ENCODE measurements around the gene CALN1.
"Not testable (repeated sequence)": the region's sequence is repeated elsewhere in the genome, so short reads cannot be mapped to it uniquely, and the experiment has no call there.

The CALN1 gene

DNA sequence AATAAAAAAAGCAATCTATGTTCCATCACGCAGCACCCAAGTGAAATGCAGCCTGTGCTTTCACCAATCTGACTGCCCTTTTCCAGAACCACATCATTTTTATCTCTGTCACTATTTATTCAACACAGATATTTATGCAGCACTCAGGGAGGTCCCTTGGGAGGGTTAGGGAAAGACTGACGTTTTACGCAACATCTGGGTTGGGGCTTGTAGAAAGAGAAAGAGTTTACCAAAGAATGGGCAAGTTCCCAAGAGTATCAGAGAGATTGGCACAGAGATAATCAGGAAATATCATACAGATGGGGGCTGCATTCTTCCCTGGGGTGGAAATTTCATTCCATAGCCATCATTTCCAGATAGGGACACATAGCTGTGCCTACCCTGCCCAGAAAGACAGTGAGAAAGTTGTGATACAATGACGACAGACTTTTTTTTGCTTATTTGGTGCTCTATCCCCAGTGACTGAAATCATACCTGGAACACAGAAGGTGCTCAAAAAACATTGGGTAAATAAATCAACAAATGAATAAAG lies 474.2 kb downstream of the CALN1 start:
- no peak for DNase-seq

DNA sequence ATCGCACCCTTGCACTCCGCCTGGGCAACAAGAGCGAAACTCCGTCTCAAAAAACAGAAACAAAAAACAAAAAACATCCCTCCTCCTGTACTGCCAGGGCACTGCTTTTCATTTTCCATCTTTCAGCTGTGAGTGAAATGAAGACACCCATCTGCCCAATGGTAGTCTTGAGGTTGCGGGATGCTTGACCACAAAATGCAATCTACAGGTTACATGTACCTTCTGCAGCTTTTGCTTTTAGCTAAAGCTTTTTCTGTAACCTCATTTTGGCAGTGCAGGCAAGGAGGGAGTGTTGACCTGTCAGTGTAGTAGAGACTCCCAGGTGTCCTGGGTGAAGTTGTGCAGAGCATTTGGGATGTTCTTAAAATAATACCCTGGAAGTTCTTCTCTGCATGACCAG lies 476.5 kb downstream of the CALN1 start:
- no peak for DNase-seq

DNA sequence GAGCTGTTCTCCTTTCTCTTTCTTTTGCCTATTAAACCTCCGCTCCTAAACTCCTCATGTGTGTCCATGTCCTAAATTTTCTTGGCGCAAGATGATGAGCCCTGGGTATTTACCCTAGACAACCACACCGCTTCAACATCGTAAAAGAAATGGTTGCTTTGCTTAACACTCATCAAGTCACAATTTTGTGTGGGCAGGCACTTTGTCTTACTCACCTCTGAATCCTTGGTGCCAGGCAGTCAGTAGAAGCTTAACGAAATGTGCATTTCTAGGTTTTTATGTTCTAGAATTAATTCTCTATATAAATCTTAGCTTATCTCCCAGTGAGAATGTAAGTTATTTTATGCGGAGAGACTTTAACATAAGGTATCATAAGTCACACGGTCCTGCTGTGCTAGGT lies 478.7 kb downstream of the CALN1 start:
- DNase-seq, result no peak

DNA sequence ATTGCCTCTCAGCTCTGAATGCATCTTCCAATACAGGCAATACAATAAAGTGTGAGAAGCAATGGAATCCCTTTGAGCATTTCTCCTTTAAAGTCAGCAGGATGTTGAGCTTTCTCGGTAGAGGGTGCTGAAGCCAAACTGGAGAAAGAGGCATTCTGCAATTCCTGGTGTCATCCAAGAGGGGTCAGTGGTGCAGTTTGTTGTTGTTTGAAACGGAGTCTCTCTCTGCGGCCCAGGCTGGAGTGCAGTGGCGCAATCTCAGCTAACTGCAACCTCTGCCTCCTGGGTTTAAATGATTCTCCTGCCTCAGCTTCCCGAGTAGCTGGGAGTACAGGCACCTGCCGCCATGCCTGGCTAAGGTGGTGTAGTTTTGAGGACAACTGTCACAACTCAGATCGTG lies 486.5 kb downstream of the CALN1 start:
- DNase-seq, result peak in 1 of 2 donors; percentile 4

DNA sequence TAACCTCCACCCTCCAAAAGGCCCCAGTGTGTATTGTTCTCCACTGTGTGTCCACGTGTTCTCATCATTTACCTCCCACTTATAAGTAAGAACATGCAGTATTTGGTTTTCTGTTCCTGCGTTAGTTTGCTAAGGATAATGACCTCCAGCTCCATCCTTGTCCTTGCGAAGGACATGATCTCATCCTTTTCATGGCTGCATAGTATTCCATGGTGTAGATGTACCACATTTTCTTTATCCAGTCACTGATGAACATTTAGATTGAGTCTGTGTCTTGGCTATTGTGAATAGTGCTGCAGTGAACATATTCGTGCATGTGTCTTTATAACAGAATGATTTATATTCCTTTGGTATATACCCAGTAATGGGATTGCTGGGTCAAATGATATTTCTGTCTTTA lies 497.9 kb downstream of the CALN1 start:
- DNase-seq, result not testable (repeated sequence)

DNA sequence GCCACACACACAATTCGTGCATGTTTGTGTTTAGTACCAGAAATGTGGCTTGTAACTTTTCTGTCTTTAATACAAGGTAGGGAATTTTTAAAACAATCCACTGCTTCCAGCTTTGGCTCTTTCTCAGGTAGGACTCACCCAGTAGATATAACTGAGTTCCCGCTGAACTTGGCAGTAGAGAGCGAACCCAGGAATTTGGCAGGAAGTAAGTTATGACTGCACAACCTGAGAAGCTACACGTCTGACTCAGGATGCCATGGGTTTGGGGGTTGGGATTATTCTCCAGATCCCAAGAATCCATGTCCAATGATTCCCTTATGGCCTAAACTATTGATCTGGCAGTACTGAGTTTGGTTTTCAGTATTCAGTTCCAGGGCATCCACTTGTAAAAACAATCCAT lies 499.7 kb downstream of the CALN1 start:
- DNase-seq, result no peak

DNA sequence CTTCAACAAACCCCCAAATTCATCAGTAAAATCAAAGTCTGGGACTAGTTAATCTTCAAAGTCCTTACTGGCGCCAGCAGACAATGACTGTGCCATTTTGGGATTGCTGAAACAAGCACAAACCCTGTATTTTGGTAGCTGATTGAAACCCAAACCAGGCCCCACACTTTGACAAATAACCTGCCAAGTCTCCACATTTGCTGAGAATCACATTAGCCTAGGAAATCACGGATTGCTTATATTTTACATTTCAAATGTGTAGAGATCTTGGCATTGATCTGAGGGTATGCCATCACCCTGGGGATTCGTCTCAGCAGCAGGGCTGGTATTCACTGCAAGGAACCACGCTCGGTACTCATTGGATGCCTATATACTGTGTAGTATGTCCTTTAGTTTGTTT lies 501.1 kb downstream of the CALN1 start:
- no peak for DNase-seq

DNA sequence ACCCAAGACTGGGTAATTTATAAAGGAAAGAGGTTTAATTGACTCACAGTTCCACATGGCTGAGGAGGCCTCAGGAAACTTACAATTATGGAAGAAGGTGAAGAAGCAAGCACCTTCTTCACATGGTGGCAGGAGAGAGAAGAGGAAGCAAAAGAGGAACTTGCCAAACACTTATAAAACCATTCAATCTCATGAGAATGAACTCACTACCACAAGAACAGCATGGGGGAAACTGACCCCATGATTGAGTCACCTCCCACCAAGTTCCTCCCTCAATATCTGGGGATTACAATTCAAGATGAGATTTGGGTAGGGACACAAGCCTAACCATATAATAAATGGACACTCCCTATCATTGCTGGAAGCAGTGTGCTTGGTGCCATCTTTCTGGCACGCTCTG lies 506.3 kb downstream of the CALN1 start:
- DNase-seq, result no peak

DNA sequence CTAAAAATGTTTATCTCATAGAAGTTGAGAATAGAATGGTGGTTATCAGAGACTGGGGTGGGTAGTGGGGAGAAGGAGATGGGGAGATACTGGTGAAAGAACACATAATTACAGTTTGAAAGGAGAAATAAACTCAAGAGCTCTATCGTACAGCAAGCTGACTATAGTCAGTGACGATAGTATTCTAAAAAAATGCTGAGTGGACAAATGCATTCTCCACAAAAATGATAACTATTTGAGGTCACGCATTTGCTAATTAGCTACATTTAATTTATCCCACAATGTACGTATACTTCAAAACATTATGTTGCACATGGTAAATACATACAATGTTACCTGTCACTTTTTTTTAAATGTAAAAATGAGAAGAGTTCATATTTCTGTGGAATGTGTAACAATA lies 507.7 kb downstream of the CALN1 start:
- no peak for DNase-seq

DNA sequence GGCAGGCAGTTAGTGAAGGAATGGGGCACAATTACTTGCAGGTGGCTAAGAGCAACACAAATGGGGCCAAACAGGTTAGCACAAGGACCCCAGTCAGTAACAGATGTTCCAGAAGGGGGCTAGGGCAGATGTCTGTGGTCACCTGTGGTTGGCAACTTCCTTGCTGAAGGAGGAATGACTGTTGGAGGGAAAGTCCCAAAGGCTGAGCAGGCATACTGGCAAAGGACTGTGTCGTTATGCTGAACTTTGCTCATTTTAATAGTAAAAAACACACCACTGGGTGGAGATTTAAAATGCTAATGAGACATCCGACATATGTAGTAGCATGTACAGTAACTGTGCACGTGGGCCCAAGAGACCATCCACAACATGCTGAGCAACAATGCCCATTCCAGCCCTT lies 511.6 kb downstream of the CALN1 start:
- DNase-seq, result no peak

DNA sequence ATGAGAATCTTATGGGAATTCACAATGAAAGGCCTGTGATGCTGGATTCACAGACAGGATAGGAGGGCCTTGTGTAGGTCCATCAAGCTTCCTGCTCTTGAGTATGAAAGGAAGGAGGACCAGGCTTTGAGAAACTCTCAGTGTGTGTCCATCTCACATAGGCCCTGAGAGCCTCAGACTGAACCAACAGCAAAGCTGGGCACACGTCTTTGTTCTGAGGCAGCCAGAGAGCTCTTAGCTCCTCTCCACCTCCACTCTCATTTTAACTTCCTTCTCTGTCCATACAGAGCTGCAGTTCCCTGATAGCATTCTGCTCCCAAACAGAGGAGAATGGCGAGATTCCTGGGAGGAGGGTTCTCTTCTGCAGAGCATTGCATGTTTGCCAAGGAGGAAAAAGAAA lies 515.6 kb downstream of the CALN1 start:
- DNase-seq, result no peak

DNA sequence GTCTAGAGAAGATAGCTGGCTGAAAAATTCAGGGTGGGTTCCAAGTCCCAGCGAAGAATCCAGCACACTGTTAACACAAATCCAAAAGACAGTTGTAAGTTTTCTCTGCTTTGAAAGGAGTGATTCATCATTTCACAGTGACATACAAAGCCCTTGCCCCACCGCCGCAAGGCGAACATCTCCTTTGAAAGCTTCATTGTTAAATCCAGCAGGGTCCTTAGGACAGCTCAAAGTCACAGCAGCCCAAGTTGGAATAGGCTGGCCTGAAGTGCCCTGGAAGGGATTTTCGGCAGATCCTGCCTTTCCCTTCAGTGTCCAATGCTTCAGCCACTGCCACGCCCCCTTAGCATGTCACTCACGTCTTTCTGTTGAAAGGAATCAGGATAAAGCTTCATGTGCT lies 526.1 kb downstream of the CALN1 start:
- DNase-seq, result no peak

DNA sequence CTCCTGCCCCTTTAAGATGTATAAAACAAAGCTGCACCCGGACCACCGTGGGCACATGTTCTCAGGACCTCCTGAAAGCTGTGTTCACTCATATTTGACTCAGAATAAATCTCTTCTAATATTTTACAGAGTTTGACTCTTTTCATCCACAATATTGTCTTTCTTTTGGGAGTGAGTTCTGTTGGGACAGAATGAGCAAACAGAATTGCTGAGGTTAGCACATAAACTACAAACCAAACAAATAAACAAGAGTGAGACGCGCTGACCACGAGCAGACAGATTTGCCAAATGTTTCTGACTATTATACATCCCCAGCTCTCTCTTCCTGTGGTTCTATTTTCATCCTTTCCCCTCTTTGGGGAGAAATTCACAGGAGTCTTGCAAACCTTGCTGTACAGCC lies 526.7 kb downstream of the CALN1 start:
- no peak for DNase-seq

DNA sequence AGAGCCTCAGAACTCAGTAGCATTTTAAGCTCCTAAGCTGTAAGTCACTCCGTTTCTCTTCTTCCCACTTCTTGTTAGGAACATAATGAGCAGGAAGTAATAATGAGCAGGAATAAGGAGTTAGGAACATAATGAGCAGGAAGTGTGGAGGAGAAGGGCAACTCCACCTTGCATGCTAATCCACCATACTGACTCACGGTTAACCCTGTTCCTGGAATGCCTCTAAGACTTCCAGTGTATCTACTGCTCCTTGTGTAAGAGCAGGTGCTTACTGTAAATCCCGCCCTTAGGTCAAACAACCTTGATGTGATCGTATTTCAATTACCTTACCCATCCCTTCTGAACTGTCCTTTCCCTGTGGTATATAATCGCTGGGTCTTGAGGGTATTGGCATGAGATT lies 528.7 kb downstream of the CALN1 start:
- no peak for DNase-seq

DNA sequence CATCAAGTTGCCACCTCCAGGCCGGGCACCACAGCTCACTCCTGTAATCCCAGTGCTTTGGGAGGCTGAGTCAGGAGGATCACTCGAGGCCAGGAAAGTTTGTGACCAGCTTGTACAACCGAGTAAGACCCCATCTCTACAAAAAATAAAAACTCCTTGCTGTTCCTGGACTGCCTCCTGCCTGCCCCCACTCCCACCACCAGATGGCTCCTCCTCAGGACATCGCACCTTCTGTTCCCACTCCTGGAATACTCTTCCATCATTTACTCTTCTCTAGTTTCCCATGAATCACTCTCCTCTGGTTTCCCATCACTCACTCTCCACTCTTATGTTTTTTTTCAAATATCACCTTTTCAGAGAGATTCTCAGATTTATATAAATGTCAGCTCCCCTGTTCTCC lies 540.7 kb downstream of the CALN1 start:
- no peak for DNase-seq

DNA sequence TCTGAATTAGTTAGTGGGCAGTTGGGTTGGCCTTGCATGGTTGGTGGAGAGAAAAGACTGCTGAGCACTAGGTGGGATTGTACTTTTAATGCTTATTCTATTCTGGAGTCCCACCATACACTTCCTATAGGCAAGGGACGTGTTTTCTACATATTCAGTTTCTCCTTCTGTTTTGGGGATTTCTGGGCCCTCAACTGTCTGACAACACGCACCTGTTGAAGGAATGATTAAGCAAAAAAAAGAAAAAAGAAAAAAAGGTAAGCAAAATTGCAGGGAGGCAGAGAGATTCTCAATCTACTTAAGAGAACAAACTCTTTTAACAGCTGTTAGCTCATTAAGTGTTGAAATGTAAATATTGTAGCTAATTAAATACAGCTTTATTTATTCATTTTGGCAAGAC lies 541.3 kb downstream of the CALN1 start:
- DNase-seq, result no peak

DNA sequence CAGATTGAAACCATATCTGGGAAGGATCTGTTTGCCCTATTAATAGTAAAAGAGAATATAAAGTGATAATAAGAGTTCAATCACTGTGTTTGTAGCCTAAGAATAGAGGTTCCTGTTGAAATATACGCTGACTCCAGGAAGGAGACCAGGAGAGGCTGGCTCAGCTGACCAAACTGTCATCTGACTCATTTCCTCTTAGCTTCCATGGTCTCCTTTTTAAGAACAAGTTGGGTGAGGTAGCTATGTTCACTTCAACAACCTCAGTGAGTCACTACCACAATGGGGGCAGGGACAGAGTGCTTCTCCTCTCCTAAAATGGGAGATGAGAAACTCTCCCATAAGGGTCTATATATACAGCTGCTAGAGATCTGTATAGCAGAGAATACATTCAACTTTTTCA lies 543.3 kb downstream of the CALN1 start:
- DNase-seq, result peak; percentile 38 to 55

DNA sequence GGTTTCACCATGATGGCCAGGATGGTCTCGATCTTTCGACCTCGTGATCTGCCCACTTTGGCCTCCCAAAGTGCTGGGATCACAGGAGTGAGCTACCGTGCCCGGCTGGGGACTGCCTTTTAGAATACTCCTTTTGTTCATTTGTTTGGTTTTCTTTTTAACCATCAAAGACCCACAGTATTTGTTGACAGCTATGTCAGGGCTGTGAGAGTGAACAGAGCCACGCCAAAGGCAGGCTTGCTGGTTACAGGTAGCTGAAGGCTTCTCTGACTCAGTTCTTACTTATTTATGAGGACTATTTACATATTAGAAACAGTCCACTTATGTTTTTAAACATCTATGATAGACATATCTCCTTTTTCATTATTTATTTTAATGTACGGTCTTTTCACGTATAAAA lies 544.5 kb downstream of the CALN1 start:
- no peak for DNase-seq

DNA sequence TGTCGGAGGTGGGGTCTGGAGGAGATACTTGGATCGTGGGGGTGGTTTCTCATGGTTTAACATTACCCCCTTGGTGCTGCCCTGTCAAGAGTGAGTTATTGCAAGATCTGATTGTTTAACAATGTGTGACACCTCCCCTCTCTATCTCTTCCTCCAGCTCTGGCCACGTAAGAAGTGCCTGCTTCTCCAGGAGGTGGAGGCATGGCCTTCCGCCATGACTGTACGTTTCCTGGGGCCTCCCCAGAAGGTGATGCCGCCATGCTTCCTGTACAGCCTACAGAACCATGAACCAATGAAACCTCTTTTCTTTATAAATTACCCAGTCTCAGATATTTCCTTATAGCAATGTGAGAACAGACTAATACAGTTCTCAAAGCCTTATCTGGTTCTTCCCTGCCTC lies 547.0 kb downstream of the CALN1 start:
- DNase-seq, result no peak

DNA sequence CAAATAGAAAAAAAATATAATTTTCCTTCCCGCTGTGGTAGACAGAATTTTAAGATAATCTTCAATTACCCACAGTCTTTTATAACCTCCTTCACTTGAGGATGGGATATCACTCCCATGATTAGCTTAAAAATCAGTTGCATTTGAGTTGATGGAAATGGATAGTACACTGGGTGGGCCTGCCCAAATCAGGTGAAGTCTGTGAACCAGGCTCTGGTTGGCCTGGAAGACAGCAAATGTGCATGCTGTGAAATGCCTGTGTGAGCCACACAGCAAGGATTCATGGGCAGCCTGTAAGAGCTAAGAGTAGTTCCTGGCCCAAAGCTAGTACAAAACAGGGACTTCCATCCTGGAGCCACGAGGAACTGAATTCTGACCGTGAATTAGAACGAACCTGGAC lies 548.0 kb downstream of the CALN1 start:
- no peak for DNase-seq

DNA sequence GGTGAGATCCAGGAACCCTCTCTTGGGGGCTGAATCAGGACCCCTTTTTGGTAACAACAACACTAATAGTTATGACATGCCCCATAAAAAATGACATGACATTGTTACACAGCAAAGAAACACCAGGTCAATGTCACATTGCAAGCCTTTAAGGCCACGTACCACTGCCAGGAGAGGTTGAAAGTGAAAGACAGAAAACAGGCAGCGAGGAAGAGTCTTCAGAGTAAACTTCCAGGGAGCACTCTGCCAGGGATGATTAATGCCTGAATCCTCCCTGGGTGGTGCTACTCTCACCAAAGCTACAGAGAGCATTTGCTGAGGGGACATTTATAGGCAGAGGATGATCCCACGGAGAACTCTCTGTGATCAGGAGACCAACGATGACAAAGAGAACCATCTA lies 551.6 kb downstream of the CALN1 start:
- no peak for DNase-seq

DNA sequence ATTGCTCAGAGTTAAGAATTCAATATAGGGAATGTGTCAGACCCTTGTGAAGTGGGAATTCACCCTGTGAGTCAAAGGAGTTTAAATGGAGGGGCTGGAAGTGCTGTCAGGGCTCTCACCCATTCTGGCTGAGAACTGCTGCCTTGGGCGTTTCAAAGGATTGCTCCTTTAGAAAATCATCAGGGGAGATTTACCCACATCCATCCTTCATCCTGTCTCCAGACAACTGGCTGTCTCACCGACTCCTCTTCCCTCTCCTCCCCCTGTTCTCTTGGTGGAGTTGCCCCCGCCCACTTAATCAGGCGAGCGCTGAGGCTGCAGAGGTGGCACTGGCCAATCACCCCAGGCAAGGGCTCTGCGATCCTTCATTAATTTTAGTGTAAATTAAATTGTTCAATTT lies 554.8 kb downstream of the CALN1 start:
- DNase-seq, result no peak

DNA sequence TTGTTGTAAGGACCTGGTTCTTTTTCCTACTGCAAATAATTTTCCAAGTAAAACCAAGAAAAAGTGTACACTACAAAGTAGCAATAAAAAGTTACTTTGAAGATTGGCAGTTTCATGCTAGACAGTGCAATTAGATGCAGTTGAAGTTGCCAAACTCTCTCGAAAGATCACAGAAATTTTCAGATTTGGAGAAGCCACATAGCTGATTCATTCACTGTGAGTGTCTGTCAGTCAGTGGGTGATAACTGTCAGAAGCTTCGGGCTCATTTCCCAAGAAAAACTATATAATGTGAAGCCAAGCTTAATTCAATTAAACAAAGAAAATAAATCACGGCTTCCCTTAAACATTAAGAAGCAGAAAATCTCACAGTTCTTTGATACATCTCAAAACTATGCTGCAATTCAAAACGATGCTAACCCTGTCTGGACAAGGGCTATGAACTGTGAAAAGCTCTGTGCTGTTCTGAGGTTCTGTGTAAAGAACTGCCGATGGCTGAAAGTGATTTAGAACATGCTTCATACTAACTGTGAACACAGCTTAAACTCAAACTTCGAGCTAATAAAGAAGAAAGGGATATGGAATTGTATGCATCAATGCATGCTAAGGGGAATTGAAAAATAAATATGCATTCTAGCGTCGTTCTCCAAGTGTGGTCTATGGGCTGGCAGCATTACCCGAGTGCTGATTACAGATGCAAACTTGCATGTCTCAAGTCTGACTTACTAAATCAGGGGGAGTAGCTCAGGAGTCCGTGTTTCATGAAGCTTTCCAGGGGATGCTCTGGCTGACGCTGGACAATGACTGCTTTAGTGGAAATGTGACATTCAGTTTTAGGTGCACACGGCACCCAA lies 557.4 kb downstream of the CALN1 start:
- no peak for DNase-seq

DNA sequence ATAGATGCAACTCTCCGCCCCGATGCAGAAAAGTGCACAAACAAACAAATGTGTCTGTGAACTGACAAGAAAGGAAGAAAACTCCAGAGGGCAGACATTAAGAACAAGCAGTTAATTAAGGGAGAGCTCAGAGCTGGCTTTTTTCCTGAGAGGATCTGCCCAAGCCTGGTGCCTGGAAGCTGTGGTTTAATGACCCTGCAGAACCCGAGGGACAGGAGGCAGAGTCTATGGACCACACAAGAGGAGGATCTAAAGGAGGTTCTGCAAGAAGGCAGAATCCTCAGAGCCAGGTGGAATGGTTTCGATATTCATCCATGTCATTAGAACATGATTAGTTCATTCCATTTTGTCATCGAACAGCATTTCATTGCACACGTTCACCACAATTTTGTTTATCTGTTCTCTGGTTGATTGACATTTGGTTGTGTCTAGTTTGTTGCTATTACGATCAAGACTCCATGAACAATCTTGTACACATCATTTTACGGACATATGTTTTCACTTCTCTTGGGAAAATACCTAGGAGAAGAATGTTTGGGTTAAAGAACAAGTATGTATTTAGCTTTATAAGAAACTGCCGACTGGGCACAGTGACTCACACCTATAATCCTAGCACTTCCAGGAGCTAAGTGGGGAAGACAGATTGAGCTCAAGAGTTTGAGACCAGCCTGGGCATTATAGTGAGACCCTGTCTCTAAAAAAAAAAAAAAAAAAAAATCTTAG lies 560.2 kb downstream of the CALN1 start:
- no peak for DNase-seq
